ENCODE data around the gene AKR1D1. TPM values are rescaled to one million over a fixed set of nuclear protein-coding genes. Genes with fewer than 3 reads are reported as not detected.

AKR1D1 gene
- total RNA-seq = not detected
- polyA plus RNA-seq = not detected
- long read RNA-seq, donor 1 = 0 reads
- long read RNA-seq, donor 2 = 0 reads
- long read RNA-seq, donor 3 = 0 reads
- long read RNA-seq, donor 4 = 0 reads
- long read RNA-seq, donor 5 = 0 reads

- TF ChIP-seq CTCF (IDR thresholded peaks at IDR 0.05; ENCODE audit: control extremely low read depth, extremely low read depth) = no peak
- WGBS, 2 donors = 92% methylated on average over 3 of the region's 3 CpGs
- no peaks in the 10 kb centered on the region for H3K9me3 ChIP-seq (ENCODE audit: control insufficient read depth in 4 of 4, insufficient read depth in 3 of 4, low read length in 3 of 4)
- no peaks in the 10 kb centered on the region for H3K27me3 ChIP-seq (ENCODE audit: control insufficient read depth in 3 of 3, insufficient read depth in 3 of 3, low read length in 2 of 3)
- H3K27ac ChIP-seq (ENCODE audit: low read depth in 1 of 2, low read length in 1 of 2) = no peak within 1 kb of the TSS
- ATAC-seq (ENCODE audit: insufficient read depth, low FRiP score) = no peak
- no peak within 1 kb of the TSS for H3K9ac ChIP-seq (ENCODE audit: insufficient read depth in 1 of 2, low read length in 2 of 2)
- no peak within 1 kb of the TSS for H3K4me3 ChIP-seq
- no peak for DNase-seq
- no peaks in the 10 kb centered on the region for H3K36me3 ChIP-seq (ENCODE audit: control insufficient read depth in 4 of 4, insufficient read depth in 4 of 4, low read length in 4 of 4)
- no peaks in the 10 kb centered on the region for H3K4me1 ChIP-seq (ENCODE audit: control insufficient read depth in 5 of 5, insufficient read depth in 5 of 5, low read length in 5 of 5)
Measured at GRCh38 chr7:138076196-138076595, at the start of gene AKR1D1. TSS of gene AKR1D1 (plus strand) at chr7:138076459. CDS start at chr7:138076519, 60 bp downstream.

GRCh38 chr7:138027100-138027499 lies 49.2 kb upstream of the AKR1D1 start:
- Histone ChIP-seq H3K4me3 (no peak overlapping the region), H3K36me3 (ENCODE audit: control insufficient read depth in 4 of 4, insufficient read depth in 4 of 4, low read length in 4 of 4) (no peaks in the 10 kb centered on the region), H3K27me3 (ENCODE audit: control insufficient read depth in 3 of 3, insufficient read depth in 3 of 3, low read length in 2 of 3) (no peaks in the 10 kb centered on the region), H3K9me3 (ENCODE audit: control insufficient read depth in 4 of 4, insufficient read depth in 3 of 4, low read length in 3 of 4) (peaks cover 0 to 2% (median 0%) of the 10 kb centered on the region in 4 donors), H3K9ac (ENCODE audit: insufficient read depth in 1 of 2, low read length in 2 of 2) (no peak overlapping the region), H3K27ac (ENCODE audit: low read depth in 1 of 2, low read length in 1 of 2) (no peak overlapping the region), H3K4me1 (ENCODE audit: control insufficient read depth in 5 of 5, insufficient read depth in 5 of 5, low read length in 5 of 5) (no peaks in the 10 kb centered on the region)
- DNase-seq = no peak
- no peak for ATAC-seq (ENCODE audit: insufficient read depth, low FRiP score)
- 39 to 40% methylated on average over 2 of the region's 2 CpGs for WGBS, 2 donors
- TF ChIP-seq CTCF (IDR thresholded peaks at IDR 0.05; ENCODE audit: control extremely low read depth, extremely low read depth) = no peak

- no peak overlapping the region for H3K9ac ChIP-seq (ENCODE audit: insufficient read depth in 1 of 2, low read length in 2 of 2)
- no peak for TF ChIP-seq CTCF (IDR thresholded peaks at IDR 0.05; ENCODE audit: control extremely low read depth, extremely low read depth)
- no peaks in the 10 kb centered on the region for H3K36me3 ChIP-seq (ENCODE audit: control insufficient read depth in 4 of 4, insufficient read depth in 4 of 4, low read length in 4 of 4)
- no peak overlapping the region for H3K4me3 ChIP-seq
- H3K27me3 ChIP-seq (ENCODE audit: control insufficient read depth in 3 of 3, insufficient read depth in 3 of 3, low read length in 2 of 3) = no peaks in the 10 kb centered on the region
- 87% methylated on average over 4 of the region's 4 CpGs for WGBS, 2 donors
- no peak overlapping the region for H3K27ac ChIP-seq (ENCODE audit: low read depth in 1 of 2, low read length in 1 of 2)
- H3K9me3 ChIP-seq (ENCODE audit: control insufficient read depth in 4 of 4, insufficient read depth in 3 of 4, low read length in 3 of 4) = peaks cover 0 to 2% (median 0%) of the 10 kb centered on the region in 4 donors
- DNase-seq = no peak
- H3K4me1 ChIP-seq (ENCODE audit: control insufficient read depth in 5 of 5, insufficient read depth in 5 of 5, low read length in 5 of 5) = no peaks in the 10 kb centered on the region
- no peak for ATAC-seq (ENCODE audit: insufficient read depth, low FRiP score)
Measured at GRCh38 chr7:138029126-138029525, 47.1 kb upstream of the AKR1D1 start.

- Histone ChIP-seq H3K27ac (ENCODE audit: low read depth in 1 of 2, low read length in 1 of 2) (no peak overlapping the region), H3K27me3 (ENCODE audit: control insufficient read depth in 3 of 3, insufficient read depth in 3 of 3, low read length in 2 of 3) (no peaks in the 10 kb centered on the region), H3K9me3 (ENCODE audit: control insufficient read depth in 4 of 4, insufficient read depth in 3 of 4, low read length in 3 of 4) (no peaks in the 10 kb centered on the region), H3K4me1 (ENCODE audit: control insufficient read depth in 5 of 5, insufficient read depth in 5 of 5, low read length in 5 of 5) (no peaks in the 10 kb centered on the region), H3K36me3 (ENCODE audit: control insufficient read depth in 4 of 4, insufficient read depth in 4 of 4, low read length in 4 of 4) (no peaks in the 10 kb centered on the region), H3K4me3 (no peak overlapping the region), H3K9ac (ENCODE audit: insufficient read depth in 1 of 2, low read length in 2 of 2) (no peak overlapping the region)
- no peak for TF ChIP-seq CTCF (IDR thresholded peaks at IDR 0.05; ENCODE audit: control extremely low read depth, extremely low read depth)
- ATAC-seq (ENCODE audit: insufficient read depth, low FRiP score) (no peak), DNase-seq (no peak)
- 87 to 92% methylated on average over 2 of the region's 2 CpGs for WGBS, 2 donors
Measured at GRCh38 chr7:138029941-138030340, 46.3 kb upstream of the AKR1D1 start.
